ENCODE data around the gene CYBC1. TPM values are rescaled to one million over a fixed set of nuclear protein-coding genes. Genes with fewer than 3 reads are reported as not detected.
"Not testable (repeated sequence)": the region's sequence is repeated elsewhere in the genome, so short reads cannot be mapped to it uniquely, and the experiment has no call there.

CYBC1 gene
- total RNA-seq, 2 experiments from 2014 or later, result 470 to 679 TPM

- DNase-seq (ENCODE audit: low spot score), result peak; percentile 64
- no peak overlapping the region for H2AFZ ChIP-seq (ENCODE audit: low read length)
Measured at GRCh38 chr17:82414548-82415281, 35.8 kb downstream of the CYBC1 start.

DNA sequence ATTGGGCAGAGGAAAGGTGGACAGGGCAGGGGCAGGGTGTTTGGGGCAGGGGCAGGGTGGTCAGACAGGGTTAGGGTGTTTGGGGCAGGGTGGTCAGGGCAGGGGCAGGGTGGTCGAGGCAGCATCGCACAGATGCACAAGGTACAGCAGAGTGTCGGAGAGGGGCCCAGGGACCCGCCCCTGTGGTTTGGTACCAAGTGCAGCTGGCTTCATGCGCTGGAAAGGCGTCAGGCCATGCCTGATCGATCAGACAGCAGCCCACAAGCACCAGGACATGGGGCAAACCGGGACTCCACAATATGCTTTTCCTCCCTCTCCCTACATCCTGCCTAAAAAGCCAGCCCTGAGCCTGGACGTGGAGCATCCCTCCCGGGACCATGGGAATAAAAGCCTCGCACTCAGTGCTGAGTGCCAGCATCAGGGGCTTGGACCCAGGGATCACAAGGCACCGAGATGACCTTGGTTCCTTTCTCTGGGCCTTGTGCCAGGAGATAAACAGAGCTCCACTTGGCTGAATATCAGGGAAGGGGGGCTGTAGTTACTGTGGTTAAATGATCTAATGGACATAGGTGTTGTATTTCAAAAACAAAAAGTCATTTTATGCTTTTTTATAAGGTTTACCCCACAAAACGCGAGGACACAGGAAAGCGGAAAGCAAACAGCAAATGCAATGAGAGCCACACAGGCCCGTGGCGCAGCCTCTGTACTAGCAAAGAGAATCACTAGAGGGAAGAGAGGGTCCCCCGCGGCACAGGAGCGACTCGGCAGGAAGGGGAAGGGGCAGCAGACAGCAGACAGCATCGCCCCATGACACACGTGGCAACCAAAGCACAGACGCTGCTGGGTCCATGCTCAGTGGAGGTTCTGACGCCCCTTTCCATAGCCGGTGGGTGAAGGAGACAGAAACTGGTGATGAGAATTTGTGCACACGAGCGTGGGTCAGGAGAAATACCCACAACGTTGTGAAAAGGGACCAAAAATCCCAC lies 37.7 kb downstream of the CYBC1 start:
- Histone ChIP-seq H3K36me3 (ENCODE audit: insufficient read depth, low read length) (peaks cover 26% of the 10 kb centered on the region; the same call in 1 of the 2 replicates), H2AFZ (ENCODE audit: low read length) (no peak overlapping the region), H3K4me3 (ENCODE audit: low read depth, low read length, poor library complexity, severe bottlenecking) (no peak overlapping the region), H3K4me1 (ENCODE audit: insufficient read depth, low read length, poor library complexity, severe bottlenecking) (peaks cover 10% of the 10 kb centered on the region), H4K20me1 (ENCODE audit: insufficient read depth, low read length) (0 out of 2 replicates have a peak, but pooled peaks cover 3% of the 10 kb centered on the region), H3K9me3 (ENCODE audit: low read length) (no peaks in the 10 kb centered on the region), H3K79me2 (ENCODE audit: insufficient read depth, low read depth, low read length) (peaks cover 9% of the 10 kb centered on the region; the same call in 1 of the 2 replicates), H3K4me2 (ENCODE audit: low read length) (no peak overlapping the region), H3K9me2 (ENCODE audit: insufficient read depth, low read length) (no peaks in the 10 kb centered on the region), H3K27ac (ENCODE audit: low read depth, low read length, poor library complexity, severe bottlenecking) (no peak overlapping the region)
- intact Hi-C loops (cut with micrococcal nuclease; ENCODE audit: unreplicated experiment), result no loop called here
- no peak for TF ChIP-seq EZH2phosphoT487 (IDR thresholded peaks at IDR 0.05; ENCODE audit: borderline replicate concordance, low read depth, low read length)
- TF ChIP-seq, protein P1, sequence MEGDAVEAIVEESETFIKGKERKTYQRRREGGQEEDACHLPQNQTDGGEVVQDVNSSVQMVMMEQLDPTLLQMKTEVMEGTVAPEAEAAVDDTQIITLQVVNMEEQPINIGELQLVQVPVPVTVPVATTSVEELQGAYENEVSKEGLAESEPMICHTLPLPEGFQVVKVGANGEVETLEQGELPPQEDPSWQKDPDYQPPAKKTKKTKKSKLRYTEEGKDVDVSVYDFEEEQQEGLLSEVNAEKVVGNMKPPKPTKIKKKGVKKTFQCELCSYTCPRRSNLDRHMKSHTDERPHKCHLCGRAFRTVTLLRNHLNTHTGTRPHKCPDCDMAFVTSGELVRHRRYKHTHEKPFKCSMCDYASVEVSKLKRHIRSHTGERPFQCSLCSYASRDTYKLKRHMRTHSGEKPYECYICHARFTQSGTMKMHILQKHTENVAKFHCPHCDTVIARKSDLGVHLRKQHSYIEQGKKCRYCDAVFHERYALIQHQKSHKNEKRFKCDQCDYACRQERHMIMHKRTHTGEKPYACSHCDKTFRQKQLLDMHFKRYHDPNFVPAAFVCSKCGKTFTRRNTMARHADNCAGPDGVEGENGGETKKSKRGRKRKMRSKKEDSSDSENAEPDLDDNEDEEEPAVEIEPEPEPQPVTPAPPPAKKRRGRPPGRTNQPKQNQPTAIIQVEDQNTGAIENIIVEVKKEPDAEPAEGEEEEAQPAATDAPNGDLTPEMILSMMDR (conservative IDR thresholded peaks at IDR 0.05; ENCODE audit: low read length), result no peak
- CTCF ChIA-PET (ENCODE audit: unreplicated experiment), result no interaction called here
- POLR2A ChIA-PET, result no interaction called here
- DNase-seq (ENCODE audit: low spot score), result no peak
- BruUV-seq (replicated peaks), result no TSS peak

More at GRCh38 chr17:82414548-82415281, 35.8 kb downstream of the CYBC1 start:
- intact Hi-C loops (cut with micrococcal nuclease; ENCODE audit: unreplicated experiment), result loop anchor here (1.0 to 5.0 kb wide), 4 partner anchors 43 to 182 kb away; partner anchors contain the start of gene NARF
- Histone ChIP-seq H3K4me3 (ENCODE audit: low read depth, low read length, poor library complexity, severe bottlenecking) (no peak overlapping the region), H3K9me2 (ENCODE audit: insufficient read depth, low read length) (no peaks in the 10 kb centered on the region), H3K4me2 (ENCODE audit: low read length) (no peak overlapping the region), H3K9me3 (ENCODE audit: low read length) (no peaks in the 10 kb centered on the region), H3K79me2 (ENCODE audit: insufficient read depth, low read depth, low read length) (peaks cover 21% of the 10 kb centered on the region; the same call in 1 of the 2 replicates), H3K36me3 (ENCODE audit: insufficient read depth, low read length) (peaks cover 17% of the 10 kb centered on the region; the same call in 1 of the 2 replicates), H3K27ac (ENCODE audit: low read depth, low read length, poor library complexity, severe bottlenecking) (no peak overlapping the region), H3K4me1 (ENCODE audit: insufficient read depth, low read length, poor library complexity, severe bottlenecking) (peaks cover 14% of the 10 kb centered on the region), H4K20me1 (ENCODE audit: insufficient read depth, low read length) (0 out of 2 replicates have a peak, but pooled peaks cover 3% of the 10 kb centered on the region)
- BruUV-seq (replicated peaks), result no TSS peak
- TF ChIP-seq, protein P1 (conservative IDR thresholded peaks at IDR 0.05; ENCODE audit: low read length), result peak; percentile 92
- no peak for TF ChIP-seq EZH2phosphoT487 (IDR thresholded peaks at IDR 0.05; ENCODE audit: borderline replicate concordance, low read depth, low read length)
- POLR2A ChIA-PET, result no interaction called here
- CTCF ChIA-PET (ENCODE audit: unreplicated experiment), result no interaction called here

GRCh38 chr17:82412081-82412480 lies 38.5 kb downstream of the CYBC1 start:
- BruUV-seq (replicated peaks); H3K79me2 ChIP-seq (ENCODE audit: insufficient read depth, low read depth, low read length); H3K4me2 ChIP-seq (ENCODE audit: low read length): not testable (repeated sequence)

More at GRCh38 chr17:82412081-82412480, 38.5 kb downstream of the CYBC1 start:
- H2AFZ ChIP-seq (ENCODE audit: low read length); H3K9me3 ChIP-seq (ENCODE audit: low read length); DNase-seq (ENCODE audit: low spot score); H3K4me3 ChIP-seq (ENCODE audit: low read depth, low read length, poor library complexity, severe bottlenecking); H3K9me2 ChIP-seq (ENCODE audit: insufficient read depth, low read length); intact Hi-C loops (cut with micrococcal nuclease; ENCODE audit: unreplicated experiment); H3K4me1 ChIP-seq (ENCODE audit: insufficient read depth, low read length, poor library complexity, severe bottlenecking); H3K27ac ChIP-seq (ENCODE audit: low read depth, low read length, poor library complexity, severe bottlenecking); H4K20me1 ChIP-seq (ENCODE audit: insufficient read depth, low read length); CTCF ChIA-PET (ENCODE audit: unreplicated experiment): not testable (repeated sequence)
- peaks cover 32% of the 10 kb centered on the region; the same call in 1 of the 2 replicates for H3K36me3 ChIP-seq (ENCODE audit: insufficient read depth, low read length)
- POLR2A ChIA-PET, result interaction anchor here (0.7 kb wide), 1 partner anchor 48 kb away, joined by 5 read pairs; no protein-coding TSS in a partner anchor
